Measurements from ENCODE around the gene KRTAP19-1.
A peak's percentile ranks its signal among the peaks of the same experiment; 100 is the strongest.
"Not testable (repeated sequence)": the region's sequence is repeated elsewhere in the genome, so short reads cannot be mapped to it uniquely, and the experiment has no call there.

- TF ChIP-seq CTCF (IDR thresholded peaks at IDR 0.05), result peak in 2 of 6 experiments; percentile 12 to 24
- not testable (repeated sequence) for TF ChIP-seq POLR2A (IDR thresholded peaks at IDR 0.05)
Observed at GRCh38 chr21:30505621-30506205, 25.5 kb upstream of the KRTAP19-1 start.

Data from esophagus squamous epithelium (tissue), 4 donors.